ENCODE results near the gene UBE2L5. TPM values are rescaled to one million over a fixed set of nuclear protein-coding genes. Genes with fewer than 3 reads are reported as not detected.

UBE2L5 gene
- total and polyA plus RNA-seq, 2 of the 8 experiments (the other 6 are each of a cell fraction or from before 2014, with no cell fraction given) = not detected

GRCh38 chr13:30395192-30396158, 26.8 kb upstream of the UBE2L5 start:
- POLR2A ChIA-PET (ENCODE audit: partially characterized antibody) = interaction anchor here (0.6 to 2.0 kb wide), 9 partner anchors 9 to 95 kb away, joined by 3 to 8 read pairs (median 3); partner anchors contain the start of genes HMGB1 and UBE2L5
- FAIRE-seq = no peak
- peak overlapping the region; percentile 29; the same call in 1 of the 2 replicates for H3K27ac ChIP-seq (ENCODE audit: low read depth, low read length)
- no peak for TF ChIP-seq HDAC2 (IDR thresholded peaks at IDR 0.05; ENCODE audit: borderline replicate concordance in 1 of 2, low read depth in 2 of 2, low read length in 2 of 2)
- TF ChIP-seq HDAC6 (IDR thresholded peaks at IDR 0.05; ENCODE audit: low read depth, low read length) = no peak
- no peak for TF ChIP-seq SIX5 (IDR thresholded peaks at IDR 0.05; ENCODE audit: low read depth, low read length)
- no peak for TF ChIP-seq FOSL1 (IDR thresholded peaks at IDR 0.05; ENCODE audit: insufficient read depth, low read depth, low read length)
- no peak for TF ChIP-seq EP300 (IDR thresholded peaks at IDR 0.05; ENCODE audit: borderline replicate concordance in 1 of 2, low read depth in 2 of 2, low read length in 2 of 2)
- TF ChIP-seq NRF1 (IDR thresholded peaks at IDR 0.05; ENCODE audit: low read depth, low read length) = no peak
- no peak for TF ChIP-seq SUZ12 (IDR thresholded peaks at IDR 0.05; ENCODE audit: low read length)
- no peak for TF ChIP-seq KDM4A (IDR thresholded peaks at IDR 0.05; ENCODE audit: low read depth, low read length, severe bottlenecking)
- no peak for TF ChIP-seq SRF (IDR thresholded peaks at IDR 0.05; ENCODE audit: low read depth, low read length)
- TF ChIP-seq SIRT6 (IDR thresholded peaks at IDR 0.05; ENCODE audit: low read length) = no peak

More at GRCh38 chr13:30395192-30396158, 26.8 kb upstream of the UBE2L5 start:
- Histone ChIP-seq H3K56ac (replicated peaks; ENCODE audit: insufficient read length, low read depth, low read length) (no peak overlapping the region), H4K91ac (replicated peaks; ENCODE audit: insufficient read length, low read length) (no peak overlapping the region), H3K4ac (replicated peaks; ENCODE audit: insufficient read length, low read depth, low read length) (no peak overlapping the region), H3K18ac (ENCODE audit: extremely low read depth, low read length) (peak overlapping the region; percentile 88), H2BK15ac (ENCODE audit: low read length) (peak overlapping the region; percentile 89), H3K9ac (replicated peaks in 1 of 4; ENCODE audit: extremely low read depth in 1 of 4, low read depth in 3 of 4, low read length in 3 of 4) (peak overlapping the region in 3 of 4 experiments; percentile 2 to 67 (median 8); a peak in 3 of 7 replicates), H3K4me1 (replicated peaks in 1 of 4; ENCODE audit: control insufficient read depth in 3 of 4, insufficient read depth in 4 of 4, low read length in 3 of 4) (peaks cover 0 to 4% (median 2%) of the 10 kb centered on the region in 4 experiments; a peak in 3 of 7 replicates), H3K27me3 (replicated peaks in 1 of 4; ENCODE audit: control insufficient read depth in 3 of 4, extremely low read depth in 1 of 4, insufficient read depth in 3 of 4, low read length in 3 of 4) (no peaks in the 10 kb centered on the region), H3K23ac (ENCODE audit: insufficient read length) (no peak overlapping the region), H3K36me3 (ENCODE audit: control insufficient read depth in 2 of 4, insufficient read depth in 4 of 4, low read length in 3 of 4) (no peaks in the 10 kb centered on the region), H2BK5ac (ENCODE audit: low read depth, low read length) (peak overlapping the region; percentile 11; the same call in 1 of the 2 replicates), H3K9me3 (ENCODE audit: insufficient read depth in 2 of 2, low read depth in 1 of 2, low read length in 1 of 2) (no peaks in the 10 kb centered on the region), H4K20me1 (replicated peaks in 1 of 2; ENCODE audit: control insufficient read depth in 1 of 2, insufficient read depth in 2 of 2, low read length in 2 of 2) (no peaks in the 10 kb centered on the region), H3K4me2 (ENCODE audit: insufficient read depth in 1 of 2, low read depth in 2 of 2, low read length in 2 of 2) (peak overlapping the region; percentile 65 to 71), H3K79me1 (ENCODE audit: low read depth, low read length) (no peaks in the 10 kb centered on the region), H3K14ac (ENCODE audit: insufficient read length) (no peak overlapping the region), H4K5ac (ENCODE audit: insufficient read length, low read depth, low read length) (no peak overlapping the region), H2AK5ac (ENCODE audit: low read depth, low read length) (no peak overlapping the region), H2BK20ac (ENCODE audit: low read length) (peak overlapping the region; percentile 66; the same call in 1 of the 2 replicates), H4K8ac (ENCODE audit: extremely low read depth, insufficient read depth, low read length) (peak overlapping the region; percentile 89; the same call in 1 of the 2 replicates), H3K4me3 (ENCODE audit: extremely low read depth in 1 of 4, insufficient read depth in 2 of 4, low read depth in 3 of 4, low read length in 4 of 4) (peak overlapping the region; percentile 25 to 54 (median 44); a peak in 6 of 8 replicates), H3K79me2 (ENCODE audit: control insufficient read depth in 1 of 2, insufficient read depth in 2 of 2, low read length in 2 of 2) (no peaks in the 10 kb centered on the region), H2BK120ac (replicated peaks; ENCODE audit: low read depth, low read length) (no peak overlapping the region), H3K23me2 (ENCODE audit: low read depth, low read length) (peaks cover 4% of the 10 kb centered on the region), H2BK12ac (ENCODE audit: low read depth, low read length) (peak overlapping the region; percentile 60), H2AFZ (ENCODE audit: low read length) (peak overlapping the region; percentile 95)
- peak in 1 of 2 experiments; percentile 69 for DNase-seq (ENCODE audit: low read depth in 1 of 2, low spot score in 2 of 2)
- 23% methylated on average over 19 of the region's 19 CpGs; no CpG with 5 or more reads in 1 of the 2 experiments for WGBS, 2 experiments (ENCODE audit: extremely low coverage in 1 of 2, insufficient coverage in 1 of 2, insufficient read length in 1 of 2, insufficient replicate concordance in 2 of 2, low coverage in 1 of 2, low lambda C conversion rate in 2 of 2, missing lambda C conversion rate in 1 of 2)
- CTCF ChIA-PET (ENCODE audit: partially characterized antibody) = interaction anchor here (0.8 to 1.2 kb wide), 2 partner anchors 283 to 322 kb away, joined by 3 read pairs; no protein-coding TSS in a partner anchor

Data from H1 (cell line).